Stomach (tissue), 4 donors: ENCODE data around the gene PSTPIP1.

Experiments used
- CTCF ChIP-seq, 7 experiments: fragments of 450-650 bp in 4 of 7; fragments of 200-600 bp in 3 of 7; sonication (generic) in 3 of 7; IDR thresholded peaks; one replicate each; pipeline ENCODE4 v1.5.1; 2016 to 2019; ENCODE audit warnings: antibody characterized with exemption in 7 of 7, control low read depth in 2 of 7, mild to moderate bottlenecking in 1 of 7
- POLR2A ChIP-seq, 4 donors: fragments of 450-650 bp; IDR thresholded peaks; one replicate each; pipeline ENCODE4 v1.6.1; 2016; ENCODE audit warnings: antibody characterized with exemption in 4 of 4, control low read depth in 2 of 4, mild to moderate bottlenecking in 1 of 4, moderate library complexity in 1 of 4

DNA sequence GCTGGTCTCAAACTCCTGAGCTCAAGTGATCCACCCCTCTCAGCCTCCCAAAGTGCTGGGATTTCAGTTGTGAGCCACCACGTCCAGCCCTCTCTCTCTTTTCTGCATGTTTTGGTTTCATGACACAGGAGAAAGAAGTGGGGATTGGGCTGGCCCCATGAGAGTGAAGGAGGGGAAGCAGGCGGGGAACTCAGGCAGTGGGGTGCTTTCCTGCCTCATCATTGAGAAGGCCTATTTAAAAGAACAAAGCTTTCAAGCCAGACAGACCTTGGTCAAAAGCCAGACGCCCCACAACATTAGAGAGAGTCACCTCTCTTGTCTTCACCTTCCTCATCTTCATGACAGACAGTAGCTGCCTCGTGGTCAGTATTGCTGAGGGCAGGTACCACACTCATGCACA, 15.9 kb downstream of the PSTPIP1 start:
- TF ChIP-seq POLR2A (IDR thresholded peaks at IDR 0.05) (no peak), CTCF (IDR thresholded peaks at IDR 0.05) (no peak)
